22Rv1 (cell line): ENCODE measurements around the gene CTBP2.

Experiments used
- H3K27ac ChIP-seq: fragments of 450-650 bp; 2 replicates; pipeline ENCODE4 v1.5.1; 2017
- ZFX ChIP-seq: fragments of 450-650 bp; IDR thresholded peaks from 2 replicates; pipeline ENCODE4 v1.6.1; 2017; ENCODE audit warnings: antibody characterized with exemption, borderline replicate concordance
- TF ChIP-seq, protein P1 (sequence below): fragments of 450-650 bp; IDR thresholded peaks from 2 replicates; pipeline ENCODE4 v1.5.1; 2017; ENCODE audit warnings: mild to moderate bottlenecking

The CTBP2 gene

DNA sequence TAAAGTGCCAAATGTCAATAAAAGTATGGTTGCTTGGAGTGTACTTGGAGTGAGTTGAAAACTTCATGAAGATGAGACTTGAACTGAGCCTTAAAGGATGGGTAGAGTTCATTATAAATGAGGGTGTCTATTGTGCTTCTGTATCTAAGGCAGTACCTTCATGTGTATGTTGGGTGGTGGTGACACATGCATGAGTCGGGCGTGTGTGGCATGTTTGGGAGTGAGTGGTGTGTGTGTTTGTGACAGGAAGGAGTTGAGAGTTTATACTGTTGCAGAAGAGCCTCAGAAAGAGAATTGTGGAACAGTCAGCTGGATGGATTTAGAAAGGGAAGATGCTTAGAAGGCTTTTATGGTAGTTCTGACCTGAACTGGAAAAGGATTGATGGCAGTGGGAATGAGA, 224.4 kb downstream of the CTBP2 start:
- H3K27ac ChIP-seq: no peak overlapping the region
- TF ChIP-seq ZFX: no peak
- TF ChIP-seq, protein P1, sequence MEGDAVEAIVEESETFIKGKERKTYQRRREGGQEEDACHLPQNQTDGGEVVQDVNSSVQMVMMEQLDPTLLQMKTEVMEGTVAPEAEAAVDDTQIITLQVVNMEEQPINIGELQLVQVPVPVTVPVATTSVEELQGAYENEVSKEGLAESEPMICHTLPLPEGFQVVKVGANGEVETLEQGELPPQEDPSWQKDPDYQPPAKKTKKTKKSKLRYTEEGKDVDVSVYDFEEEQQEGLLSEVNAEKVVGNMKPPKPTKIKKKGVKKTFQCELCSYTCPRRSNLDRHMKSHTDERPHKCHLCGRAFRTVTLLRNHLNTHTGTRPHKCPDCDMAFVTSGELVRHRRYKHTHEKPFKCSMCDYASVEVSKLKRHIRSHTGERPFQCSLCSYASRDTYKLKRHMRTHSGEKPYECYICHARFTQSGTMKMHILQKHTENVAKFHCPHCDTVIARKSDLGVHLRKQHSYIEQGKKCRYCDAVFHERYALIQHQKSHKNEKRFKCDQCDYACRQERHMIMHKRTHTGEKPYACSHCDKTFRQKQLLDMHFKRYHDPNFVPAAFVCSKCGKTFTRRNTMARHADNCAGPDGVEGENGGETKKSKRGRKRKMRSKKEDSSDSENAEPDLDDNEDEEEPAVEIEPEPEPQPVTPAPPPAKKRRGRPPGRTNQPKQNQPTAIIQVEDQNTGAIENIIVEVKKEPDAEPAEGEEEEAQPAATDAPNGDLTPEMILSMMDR: no peak
